Activated CD4-positive, alpha-beta memory T cell treated with anti-CD3 and anti-CD28 coated beads for 36 hours (primary cell): Measurements from ENCODE around the gene PML. TPM values are rescaled to one million over a fixed set of nuclear protein-coding genes. Genes with fewer than 3 reads are reported as not detected.
"Not testable (repeated sequence)": the region's sequence is repeated elsewhere in the genome, so short reads cannot be mapped to it uniquely, and the experiment has no call there.

Source experiments
- CTCF ChIA-PET: fragments of 350-600 bp; sonication (Branson Sonifier 250); formaldehyde crosslinking; loops from one replicate; lab custom pipeline; 2021; ENCODE audit warnings: antibody characterized with exemption, inconsistent platforms; lab: Charles Lee
- POLR2A ChIA-PET: fragments of 350-600 bp; sonication (Branson Sonifier 250); formaldehyde crosslinking; loops from one replicate; lab custom pipeline; 2021; ENCODE audit warnings: antibody characterized with exemption; lab: Charles Lee
- DNase-seq: peaks from one replicate; pipeline ENCODE4 v3.0.0-alpha.2; 2020
- H3K27ac Mint-ChIP-seq: one replicate; pipeline ENCODE4 v1.8.0; 2021; ENCODE audit warnings: mixed read lengths
- H3K27me3 Mint-ChIP-seq: one replicate; pipeline ENCODE4 v1.8.0; 2021; ENCODE audit warnings: mixed read lengths
- H3K36me3 Mint-ChIP-seq: one replicate; pipeline ENCODE4 v1.8.0; 2021; ENCODE audit warnings: mixed read lengths
- H3K4me1 Mint-ChIP-seq: one replicate; pipeline ENCODE4 v1.8.0; 2021; ENCODE audit warnings: low read depth, mixed read lengths
- H3K4me3 Mint-ChIP-seq: one replicate; pipeline ENCODE4 v1.8.0; 2021; ENCODE audit warnings: mild to moderate bottlenecking, mixed read lengths
- H3K9me3 Mint-ChIP-seq: one replicate; pipeline ENCODE4 v1.8.0; 2021; ENCODE audit warnings: mixed read lengths
- intact Hi-C: fragments of 100-400 bp; cut with micrococcal nuclease; formaldehyde crosslinking; loops from one replicate; pipeline ENCODE4 v1.15.1; 2023
- total RNA-seq, 2 experiments: library from RNA; stranded (reverse); gene quantifications; one replicate each; pipeline ENCODE4 v1.2.3, GENCODE V29; 2021

Gene PML
- total RNA-seq, 2 experiments from 2014 or later: 67.6 to 69.8 TPM

DNA sequence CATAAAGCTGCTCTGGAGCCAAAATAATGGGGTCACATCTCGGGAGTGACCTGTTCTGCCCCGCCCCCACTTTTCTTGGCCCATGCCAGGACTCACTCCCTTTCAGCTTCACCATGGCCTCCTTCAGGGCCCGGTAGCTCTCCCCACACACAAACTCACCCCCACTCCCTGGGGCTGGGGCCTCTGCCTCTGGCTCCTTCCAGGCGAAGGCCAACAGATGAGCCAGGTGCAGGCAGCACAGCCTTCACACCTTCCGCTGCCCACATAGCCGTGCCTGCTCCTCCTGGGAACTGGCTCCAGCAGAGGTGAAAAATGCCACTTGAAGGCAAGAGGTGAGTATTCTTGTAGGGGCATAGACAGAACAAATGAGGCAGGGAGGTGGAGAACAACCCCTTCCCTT, 77.1 kb downstream of the PML start:
- H3K4me1 Mint-ChIP-seq, intact Hi-C loops, H3K36me3 Mint-ChIP-seq, DNase-seq, POLR2A ChIA-PET, H3K27ac Mint-ChIP-seq, H3K9me3 Mint-ChIP-seq, H3K27me3 Mint-ChIP-seq, H3K4me3 Mint-ChIP-seq, CTCF ChIA-PET: not testable (repeated sequence)

DNA sequence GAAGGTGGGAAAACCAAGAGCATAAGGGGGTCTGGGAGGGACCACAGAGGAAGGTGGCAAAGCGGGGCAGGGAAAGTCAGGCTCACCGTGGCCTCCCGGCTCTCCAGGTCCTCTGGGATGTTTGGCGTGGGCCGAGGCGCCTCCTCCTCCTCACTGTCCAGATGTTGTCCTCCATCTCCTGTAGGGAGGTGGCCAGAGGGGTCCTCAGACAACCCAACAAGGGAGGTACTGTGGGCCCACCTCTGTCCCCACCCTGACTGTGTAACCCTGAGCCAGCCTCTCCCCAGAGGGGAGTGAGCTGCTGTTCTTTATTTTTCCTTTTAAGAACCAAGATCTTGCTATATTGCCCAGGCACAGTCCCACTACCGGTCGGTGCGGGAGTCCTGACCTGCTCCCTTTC, 77.6 kb downstream of the PML start:
- H3K36me3 Mint-ChIP-seq, H3K4me1 Mint-ChIP-seq, POLR2A ChIA-PET, H3K9me3 Mint-ChIP-seq, H3K27ac Mint-ChIP-seq, H3K27me3 Mint-ChIP-seq, H3K4me3 Mint-ChIP-seq, intact Hi-C loops, DNase-seq, CTCF ChIA-PET: not testable (repeated sequence)

DNA sequence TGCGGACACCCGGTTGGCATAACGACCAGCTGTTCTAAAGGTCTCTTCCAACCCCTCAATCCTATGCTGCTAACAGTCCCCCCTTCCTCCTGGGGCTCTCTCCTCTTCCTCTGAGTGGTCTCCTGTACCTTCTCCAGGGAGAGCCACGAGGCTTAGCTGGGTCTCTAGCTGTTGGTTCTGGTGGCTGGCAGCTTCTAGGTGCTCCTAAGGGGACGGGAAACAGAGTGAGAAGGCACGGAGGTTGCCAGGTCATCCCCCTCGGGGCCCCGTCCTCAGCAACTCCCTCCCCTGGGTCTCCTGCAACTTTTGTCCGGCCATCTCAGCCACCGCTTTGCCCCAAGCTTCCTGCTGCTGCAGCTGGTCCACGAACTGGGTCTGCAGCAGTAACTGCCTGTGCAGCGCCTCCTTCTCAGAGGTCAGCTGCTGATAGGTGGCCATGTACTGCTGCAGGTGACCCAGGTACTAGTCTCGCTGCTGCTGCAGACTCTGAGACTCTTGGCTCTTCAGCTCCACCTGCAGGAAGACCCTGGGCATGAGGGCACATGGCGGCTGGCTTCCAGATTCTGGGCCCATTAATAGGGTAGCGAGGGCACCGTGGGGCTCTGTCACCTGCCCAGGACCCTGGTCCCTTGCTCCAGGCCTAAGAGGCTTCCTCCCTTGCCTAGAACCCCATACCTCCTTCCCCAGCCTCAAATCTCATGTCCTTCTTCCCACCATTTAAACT, 78.3 kb downstream of the PML start:
- H3K4me3 Mint-ChIP-seq, H3K27ac Mint-ChIP-seq, CTCF ChIA-PET, H3K27me3 Mint-ChIP-seq, intact Hi-C loops, H3K9me3 Mint-ChIP-seq, POLR2A ChIA-PET, H3K4me1 Mint-ChIP-seq, H3K36me3 Mint-ChIP-seq: not testable (repeated sequence)
- peak; percentile 64 for DNase-seq

DNA sequence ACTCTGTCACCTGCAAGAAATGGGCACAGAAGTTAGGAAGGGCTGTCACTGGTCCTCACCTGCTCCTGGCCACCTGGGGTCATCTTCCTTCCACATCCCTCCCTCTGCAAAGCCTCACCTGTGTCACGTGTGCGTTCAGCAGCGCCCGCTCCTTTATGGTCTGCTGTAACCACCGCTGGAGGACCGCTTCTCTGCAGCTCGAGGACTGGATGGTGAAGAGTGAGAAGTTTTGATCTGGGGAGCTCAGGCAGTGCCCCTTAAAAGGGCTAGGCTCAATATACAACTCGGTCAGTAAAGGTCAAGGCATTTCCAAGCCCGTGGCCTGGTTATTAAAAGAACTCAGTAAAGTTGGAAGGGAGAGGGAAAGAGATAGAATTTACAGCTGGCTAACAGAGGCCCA, 81.3 kb downstream of the PML start:
- H3K4me1 Mint-ChIP-seq, H3K4me3 Mint-ChIP-seq, H3K9me3 Mint-ChIP-seq, CTCF ChIA-PET, H3K36me3 Mint-ChIP-seq, POLR2A ChIA-PET, H3K27me3 Mint-ChIP-seq, DNase-seq, H3K27ac Mint-ChIP-seq, intact Hi-C loops: not testable (repeated sequence)

DNA sequence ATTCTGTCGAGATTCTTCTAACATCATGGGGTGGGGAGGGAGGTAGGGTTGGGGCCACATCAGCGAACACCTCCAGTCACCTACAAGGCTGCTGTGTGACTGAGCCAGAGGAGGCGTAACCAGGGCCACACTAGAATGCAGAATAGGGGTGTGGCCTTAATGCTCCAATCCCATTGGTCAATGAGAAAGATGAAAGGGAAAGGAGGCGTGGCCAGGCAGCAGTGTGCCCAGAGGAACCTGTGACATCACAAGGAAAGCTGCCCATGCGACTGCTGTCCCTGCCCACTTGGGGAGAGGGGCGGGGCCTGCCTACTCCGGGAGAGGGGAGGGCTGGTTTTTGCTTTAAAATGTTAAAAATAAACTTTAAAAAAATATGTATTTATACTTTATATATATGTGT, 87.9 kb downstream of the PML start, which contains the start of gene GOLGA6A:
GOLGA6A (minus strand) TSS at position 101 of the 400 bp plus-strand sequence; CDS start at position 60, 41 bp downstream.
- H3K4me1 Mint-ChIP-seq, POLR2A ChIA-PET, H3K36me3 Mint-ChIP-seq, H3K27me3 Mint-ChIP-seq, H3K4me3 Mint-ChIP-seq, H3K9me3 Mint-ChIP-seq, CTCF ChIA-PET, DNase-seq, H3K27ac Mint-ChIP-seq, intact Hi-C loops: not testable (repeated sequence)

DNA sequence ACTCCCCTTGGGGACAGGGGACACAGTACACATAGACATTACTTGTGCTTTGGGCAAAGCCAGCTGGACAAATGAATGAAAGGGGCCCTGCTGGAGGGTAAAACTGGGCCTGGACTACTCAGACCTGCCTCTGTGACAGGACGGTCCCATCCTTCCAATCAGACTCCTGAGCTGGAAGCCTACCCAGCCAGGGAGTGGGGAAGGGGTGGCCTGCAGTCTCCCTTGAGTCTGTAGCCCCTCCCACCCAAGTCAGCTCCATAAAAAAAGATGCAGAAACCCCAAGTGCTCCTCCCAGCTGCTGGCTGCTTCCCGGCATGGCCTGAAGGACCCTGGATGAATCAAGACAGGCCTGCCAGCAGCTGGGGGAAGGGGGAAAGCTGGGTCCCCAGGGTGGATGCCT, 100.1 kb downstream of the PML start:
- POLR2A ChIA-PET, intact Hi-C loops, H3K4me1 Mint-ChIP-seq, H3K36me3 Mint-ChIP-seq, H3K27me3 Mint-ChIP-seq, H3K9me3 Mint-ChIP-seq, CTCF ChIA-PET, H3K27ac Mint-ChIP-seq, DNase-seq, H3K4me3 Mint-ChIP-seq: not testable (repeated sequence)

DNA sequence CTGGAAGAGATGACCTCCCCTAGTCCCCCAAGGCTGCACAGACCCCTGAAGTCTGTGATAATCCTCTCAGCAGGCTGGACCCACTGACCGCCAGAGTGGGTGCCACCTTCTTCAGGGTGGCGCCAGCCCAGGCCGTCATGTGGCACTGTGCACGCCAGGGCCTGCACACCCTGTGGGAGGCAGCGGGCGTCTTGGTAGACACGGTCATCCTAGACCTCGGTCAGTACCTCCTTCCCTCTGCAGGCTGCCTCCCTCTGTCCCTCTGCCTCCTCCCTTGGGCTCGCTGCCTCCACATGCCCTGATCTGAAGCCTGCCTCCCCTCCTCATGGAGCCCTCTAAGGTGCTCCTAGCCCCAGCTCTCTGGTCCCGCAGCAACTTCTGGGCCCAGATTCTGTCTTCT, 101.1 kb downstream of the PML start:
- H3K27me3 Mint-ChIP-seq, DNase-seq, H3K4me1 Mint-ChIP-seq, CTCF ChIA-PET, intact Hi-C loops, H3K36me3 Mint-ChIP-seq, POLR2A ChIA-PET, H3K4me3 Mint-ChIP-seq, H3K9me3 Mint-ChIP-seq, H3K27ac Mint-ChIP-seq: not testable (repeated sequence)

DNA sequence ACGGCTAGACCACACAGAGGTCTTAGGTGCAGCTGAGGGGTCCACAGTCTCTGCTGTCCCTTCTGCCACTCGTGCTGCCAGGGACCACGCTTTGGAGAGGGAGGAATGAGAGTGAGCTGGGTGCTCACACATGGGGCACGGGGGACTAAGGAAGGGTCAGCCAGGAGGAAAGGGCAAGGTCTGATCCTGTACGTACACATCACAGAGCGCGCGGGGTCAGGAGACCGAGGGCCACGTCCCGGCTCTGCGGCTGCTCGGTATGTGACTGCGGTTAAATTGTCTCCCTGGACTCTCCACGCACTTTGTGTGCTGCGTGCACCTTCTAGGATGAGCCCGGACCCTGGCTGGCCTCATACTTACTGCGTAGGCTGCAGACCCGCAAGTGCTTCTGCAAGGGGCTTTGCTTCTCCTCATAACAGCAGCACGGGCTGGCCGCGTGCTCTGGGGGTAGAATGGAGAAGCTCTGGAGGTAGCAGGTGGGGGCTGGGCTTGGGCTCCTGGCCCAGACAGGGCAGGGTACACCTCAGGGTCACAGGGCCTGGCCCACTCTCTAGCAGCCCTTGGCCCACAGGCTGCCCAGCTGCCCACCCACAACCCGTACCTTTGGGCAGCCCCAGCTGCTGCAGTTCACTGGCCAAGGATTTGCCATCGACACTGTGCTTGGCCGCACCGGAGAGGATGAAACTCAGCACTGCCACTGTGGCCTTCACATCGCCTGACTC, 102.4 kb downstream of the PML start:
- H3K27me3 Mint-ChIP-seq, H3K4me1 Mint-ChIP-seq, DNase-seq, H3K27ac Mint-ChIP-seq, H3K36me3 Mint-ChIP-seq, POLR2A ChIA-PET, H3K4me3 Mint-ChIP-seq, intact Hi-C loops, CTCF ChIA-PET, H3K9me3 Mint-ChIP-seq: not testable (repeated sequence)

Other genes starting within 250 kb of the PML start
- not detected for gene INSYN1, start 241.4 kb upstream of the PML start, total RNA-seq
- gene TBC1D21, start 121.2 kb upstream of the PML start, total RNA-seq: not detected
- gene LOXL1, start 68.3 kb upstream of the PML start, total RNA-seq: 1 to 10 TPM; 2.5 to 3.3 TPM
- gene STOML1, start 2.4 kb upstream of the PML start, total RNA-seq: 10 to 100 TPM in 1 of 2 experiments, 1 to 10 TPM in 1; 7.1 to 10.1 TPM
- gene GOLGA6A, start 87.8 kb downstream of the PML start, total RNA-seq: not detected
- not detected for gene ISLR2, start 135.9 kb downstream of the PML start, total RNA-seq
- not detected for gene ISLR, start 179.0 kb downstream of the PML start, total RNA-seq
- gene STRA6, start 208.1 kb downstream of the PML start, total RNA-seq: not detected
- not detected for gene CCDC33, start 241.6 kb downstream of the PML start, total RNA-seq